GM21619 (cell line): ENCODE measurements around the gene MYBPC2.
A peak's percentile ranks its signal among the peaks of the same experiment; 100 is the strongest.

Experiments used
- ATAC-seq: cut with Tn5 transposase; IDR thresholded peaks from one replicate; pipeline ENCODE4 v1.9.1; 2021; ENCODE audit not compliant: unreplicated experiment

Gene MYBPC2

GRCh38 chr19:50496189-50497021 lies 63.7 kb downstream of the MYBPC2 start:
- ATAC-seq: no peak

GRCh38 chr19:50497022-50497405 lies 64.3 kb downstream of the MYBPC2 start:
- no peak for ATAC-seq

- ATAC-seq: no peak
Observed at GRCh38 chr19:50498219-50499056, 65.7 kb downstream of the MYBPC2 start.

- ATAC-seq: no peak
Observed at GRCh38 chr19:50500060-50500752, 67.5 kb downstream of the MYBPC2 start.

- no peak for ATAC-seq
Observed at GRCh38 chr19:50500753-50501151, 68.1 kb downstream of the MYBPC2 start.

GRCh38 chr19:50501186-50501567 lies 68.5 kb downstream of the MYBPC2 start:
- no peak for ATAC-seq

- no peak for ATAC-seq
Observed at GRCh38 chr19:50501568-50502475, 69.1 kb downstream of the MYBPC2 start.

GRCh38 chr19:50505856-50506611 lies 73.3 kb downstream of the MYBPC2 start:
- no peak for ATAC-seq

GRCh38 chr19:50506700-50507099 lies 74.0 kb downstream of the MYBPC2 start:
- no peak for ATAC-seq

- no peak for ATAC-seq
Observed at GRCh38 chr19:50507376-50507775, 74.7 kb downstream of the MYBPC2 start.

GRCh38 chr19:50508843-50509190 lies 76.1 kb downstream of the MYBPC2 start:
- no peak for ATAC-seq

GRCh38 chr19:50509366-50509765 lies 76.7 kb downstream of the MYBPC2 start:
- no peak for ATAC-seq

- no peak for ATAC-seq
Observed at GRCh38 chr19:50510121-50510670, 77.5 kb downstream of the MYBPC2 start.

- ATAC-seq: no peak
Observed at GRCh38 chr19:50510700-50511068, 78.0 kb downstream of the MYBPC2 start.

GRCh38 chr19:50511069-50511822 lies 78.6 kb downstream of the MYBPC2 start, which contains the start of gene JOSD2:
Gene JOSD2, minus strand, starts transcription at chr19:50511191. Its CDS starts 760 bp downstream, at chr19:50510431.
- ATAC-seq: peak; percentile 83

- ATAC-seq: no peak
Observed at GRCh38 chr19:50512112-50512998, 79.7 kb downstream of the MYBPC2 start.

- ATAC-seq: no peak
Observed at GRCh38 chr19:50512999-50513745, 80.5 kb downstream of the MYBPC2 start.
